MM.1S (cell line): Measurements from ENCODE around the gene CAPN12.

Source experiments
- DNase-seq: peaks from one replicate; pipeline ENCODE4 v3.0.0-alpha.2; 2015
- H2AFZ ChIP-seq: fragments of 300-600 bp; sonication (generic); 2 replicates; pipeline ENCODE4 v1.6.0; 2016; ENCODE audit warnings: antibody characterized with exemption, low read length
- H3F3A ChIP-seq: fragments of 300-600 bp; sonication (generic); 2 replicates; pipeline ENCODE4 v1.6.1; 2016; ENCODE audit warnings: mild to moderate bottlenecking, antibody characterized with exemption, low read length, moderate library complexity, mixed read lengths; ENCODE audit not compliant: insufficient read depth
- H3K27ac ChIP-seq: fragments of 300-600 bp; sonication (generic); 2 replicates; pipeline ENCODE4 v1.5.1; 2016; ENCODE audit warnings: mild to moderate bottlenecking, low read length
- H3K27me3 ChIP-seq: fragments of 300-600 bp; sonication (generic); replicated peaks from 2 replicates; pipeline ENCODE4 v1.6.0; 2016; ENCODE audit warnings: low read length; ENCODE audit not compliant: insufficient read depth
- H3K36me3 ChIP-seq: fragments of 300-600 bp; sonication (generic); replicated peaks from 2 replicates; pipeline ENCODE4 v1.6.1; 2016; ENCODE audit warnings: mild to moderate bottlenecking, low read length, mixed read lengths; ENCODE audit not compliant: insufficient read depth
- H3K4me1 ChIP-seq: fragments of 300-600 bp; sonication (generic); 2 replicates; pipeline ENCODE4 v1.6.1; 2016; ENCODE audit warnings: low read length, mixed read lengths
- H3K4me2 ChIP-seq: fragments of 300-600 bp; sonication (generic); 2 replicates; pipeline ENCODE4 v1.6.0; 2016; ENCODE audit warnings: low read depth, low read length
- H3K4me3 ChIP-seq: fragments of 300-600 bp; sonication (generic); 2 replicates; pipeline ENCODE4 v1.5.1; 2016; ENCODE audit warnings: low read length, mixed read lengths
- H3K79me2 ChIP-seq: fragments of 300-600 bp; sonication (generic); 2 replicates; pipeline ENCODE4 v1.6.1; 2016; ENCODE audit warnings: mixed run types, low read length, mixed read lengths
- H3K9ac ChIP-seq: fragments of 300-600 bp; sonication (generic); 2 replicates; pipeline ENCODE4 v1.6.1; 2016; ENCODE audit warnings: low read length, mixed read lengths
- H3K9me2 ChIP-seq: fragments of 300-600 bp; sonication (generic); replicated peaks from 2 replicates; pipeline ENCODE4 v1.6.1; 2016; ENCODE audit warnings: mild to moderate bottlenecking, low read length, mixed read lengths; ENCODE audit not compliant: insufficient read depth
- H3K9me3 ChIP-seq: fragments of 300-600 bp; sonication (generic); replicated peaks from 2 replicates; pipeline ENCODE4 v1.6.1; 2016; ENCODE audit warnings: mild to moderate bottlenecking, low read length, mixed read lengths; ENCODE audit not compliant: insufficient read depth
- H4K20me1 ChIP-seq: fragments of 300-600 bp; sonication (generic); 2 replicates; pipeline ENCODE4 v1.6.1; 2016; ENCODE audit warnings: mild to moderate bottlenecking, low read length, moderate library complexity, mixed read lengths; ENCODE audit not compliant: insufficient read depth
- CTCF ChIP-seq: fragments of 300-600 bp; sonication (generic); IDR thresholded peaks from 2 replicates; pipeline ENCODE4 v1.5.1; 2016; ENCODE audit warnings: antibody characterized with exemption, low read length, mixed read lengths
- EZH2 ChIP-seq: fragments of 300-600 bp; sonication (generic); optimal IDR thresholded peaks from 2 replicates; pipeline ENCODE3; 2017; ENCODE audit warnings: low read depth, mild to moderate bottlenecking, antibody characterized with exemption, low read length, mixed read lengths
- EZH2phosphoT487 ChIP-seq: fragments of 300-600 bp; sonication (generic); IDR thresholded peaks from 2 replicates; pipeline ENCODE4 v1.6.1; 2018; ENCODE audit warnings: antibody characterized with exemption, low read length

Gene CAPN12

DNA sequence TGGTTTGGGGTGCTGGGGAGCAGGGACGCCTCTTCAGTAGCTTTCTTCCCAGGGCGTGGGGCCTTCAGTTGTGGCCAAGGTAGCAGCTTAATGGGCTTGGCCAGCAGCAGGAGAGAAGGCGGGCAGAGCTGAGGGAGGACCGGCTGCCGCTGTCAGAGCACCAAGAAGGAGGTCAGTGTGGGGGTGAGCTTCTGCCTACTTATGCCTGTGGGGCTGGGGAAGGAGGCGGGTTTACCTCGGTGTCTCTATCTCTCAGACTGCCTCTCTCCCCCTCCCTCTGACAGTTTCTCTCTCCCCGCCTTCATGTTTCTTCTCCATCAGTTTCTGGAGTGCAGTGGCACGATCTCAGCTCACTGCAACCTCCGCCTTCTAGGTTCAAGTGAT, at the start of gene CAPN12:
TSS of gene CAPN12 (minus strand) at position 177 of the 384 bp plus-strand sequence. CDS start 309 bp downstream, outside the sequence.
- Histone ChIP-seq H4K20me1 (no peaks in the 10 kb centered on the region), H2AFZ (no peak within 1 kb of the TSS), H3K4me3 (no peak within 1 kb of the TSS), H3K36me3 (no peaks in the 10 kb centered on the region), H3F3A (no peaks in the 10 kb centered on the region), H3K9me2 (no peaks in the 10 kb centered on the region), H3K4me2 (no peak within 1 kb of the TSS), H3K4me1 (no peaks in the 10 kb centered on the region), H3K9ac (no peak within 1 kb of the TSS), H3K79me2 (no peaks in the 10 kb centered on the region), H3K27ac (no peak within 1 kb of the TSS), H3K27me3 (no peaks in the 10 kb centered on the region; the same call in 1 of the 2 replicates), H3K9me3 (no peaks in the 10 kb centered on the region)
- TF ChIP-seq EZH2phosphoT487 (no peak), EZH2 (no peak), CTCF (no peak)
- DNase-seq, result no peak

DNA sequence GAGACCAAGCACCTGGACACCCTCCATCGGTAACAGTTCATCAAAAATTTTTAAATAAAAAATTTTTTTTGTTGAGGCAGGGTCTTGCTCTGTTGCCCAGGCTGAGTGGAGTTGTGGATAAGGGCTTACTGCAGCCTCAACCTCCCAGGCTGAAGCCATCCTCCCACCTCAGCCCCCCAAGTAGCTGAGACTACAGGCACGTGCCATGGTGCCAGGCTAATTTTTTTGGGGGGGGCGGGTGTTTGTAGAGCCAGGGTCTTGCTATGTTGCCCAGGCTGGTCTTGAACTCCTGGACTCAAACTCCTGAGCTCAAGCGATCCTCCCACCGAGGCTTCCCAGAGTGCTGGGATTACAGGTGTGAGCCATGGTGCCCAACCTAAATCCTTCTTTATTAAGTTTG, 49.4 kb upstream of the CAPN12 start:
- Histone ChIP-seq H3K27ac (no peak overlapping the region), H3K4me2 (no peak overlapping the region), H3K27me3 (peaks cover 32% of the 10 kb centered on the region), H3K79me2 (no peaks in the 10 kb centered on the region), H3K9ac (no peak overlapping the region), H3K4me1 (no peaks in the 10 kb centered on the region), H3K36me3 (no peaks in the 10 kb centered on the region), H3K9me2 (no peaks in the 10 kb centered on the region), H3K9me3 (no peaks in the 10 kb centered on the region), H4K20me1 (no peaks in the 10 kb centered on the region), H3F3A (no peaks in the 10 kb centered on the region), H2AFZ (no peak overlapping the region), H3K4me3 (no peak overlapping the region)
- TF ChIP-seq EZH2 (no peak), CTCF (no peak), EZH2phosphoT487 (no peak)
- DNase-seq, result no peak

DNA sequence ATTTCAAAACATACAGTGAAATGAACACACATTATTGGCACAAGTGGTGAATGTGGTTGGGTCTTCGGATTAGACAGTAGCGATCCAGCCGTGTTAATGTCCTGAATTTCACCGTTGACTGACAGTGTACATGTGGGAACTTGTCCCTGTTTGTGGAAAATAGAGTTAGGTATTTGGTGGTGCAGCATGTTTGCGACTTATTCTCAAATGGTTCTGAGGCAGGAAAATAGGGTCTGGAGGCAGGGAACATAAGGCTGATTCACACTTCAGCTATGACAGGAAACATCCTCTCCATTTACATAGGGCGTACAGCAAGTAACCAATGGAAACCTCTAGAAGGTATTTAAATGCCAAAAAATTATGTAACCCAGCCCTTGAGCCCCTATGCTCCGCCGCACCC, 48.9 kb upstream of the CAPN12 start:
- no peaks in the 10 kb centered on the region for H3K9me2 ChIP-seq

More for the DNA sequence above, 48.9 kb upstream of the CAPN12 start:
- Histone ChIP-seq H3K36me3 (no peaks in the 10 kb centered on the region), H3K4me2 (no peak overlapping the region), H4K20me1 (no peaks in the 10 kb centered on the region), H3F3A (no peaks in the 10 kb centered on the region), H3K27me3 (peaks cover 32% of the 10 kb centered on the region), H3K27ac (no peak overlapping the region), H2AFZ (no peak overlapping the region), H3K9me3 (no peaks in the 10 kb centered on the region), H3K4me3 (no peak overlapping the region), H3K79me2 (no peaks in the 10 kb centered on the region), H3K9ac (no peak overlapping the region), H3K4me1 (no peaks in the 10 kb centered on the region)
- DNase-seq, result no peak
- TF ChIP-seq EZH2 (no peak), EZH2phosphoT487 (no peak), CTCF (no peak)
